Measurements from ENCODE around the gene S100B. TPM values are rescaled to one million over a fixed set of nuclear protein-coding genes. Genes with fewer than 3 reads are reported as not detected.

Gene S100B
- total and polyA plus RNA-seq, 2 of the 8 experiments (the other 6 are each of a cell fraction or from before 2014, with no cell fraction given) = 0.36 to 0.69 TPM

DNA sequence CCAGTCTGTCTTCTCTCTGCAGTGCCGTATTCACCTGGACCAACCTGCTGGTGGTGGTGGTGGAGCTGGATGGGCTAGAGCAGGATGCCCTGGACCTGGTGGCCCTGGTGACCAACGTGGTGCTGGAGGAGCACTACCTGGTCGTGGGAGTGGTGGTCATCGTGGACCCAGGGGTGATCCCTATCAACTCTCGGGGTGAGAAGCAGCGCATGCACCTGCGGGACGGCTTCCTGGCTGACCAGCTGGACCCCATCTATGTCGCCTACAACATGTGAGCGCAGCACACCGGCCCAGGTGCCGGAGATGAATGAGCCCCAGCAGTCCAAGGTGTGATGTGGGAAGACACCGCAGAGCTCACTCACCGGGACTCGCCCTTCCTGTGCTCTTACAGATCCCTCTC is 37.5 kb downstream of the S100B start (continued):
- TF ChIP-seq, protein P1, sequence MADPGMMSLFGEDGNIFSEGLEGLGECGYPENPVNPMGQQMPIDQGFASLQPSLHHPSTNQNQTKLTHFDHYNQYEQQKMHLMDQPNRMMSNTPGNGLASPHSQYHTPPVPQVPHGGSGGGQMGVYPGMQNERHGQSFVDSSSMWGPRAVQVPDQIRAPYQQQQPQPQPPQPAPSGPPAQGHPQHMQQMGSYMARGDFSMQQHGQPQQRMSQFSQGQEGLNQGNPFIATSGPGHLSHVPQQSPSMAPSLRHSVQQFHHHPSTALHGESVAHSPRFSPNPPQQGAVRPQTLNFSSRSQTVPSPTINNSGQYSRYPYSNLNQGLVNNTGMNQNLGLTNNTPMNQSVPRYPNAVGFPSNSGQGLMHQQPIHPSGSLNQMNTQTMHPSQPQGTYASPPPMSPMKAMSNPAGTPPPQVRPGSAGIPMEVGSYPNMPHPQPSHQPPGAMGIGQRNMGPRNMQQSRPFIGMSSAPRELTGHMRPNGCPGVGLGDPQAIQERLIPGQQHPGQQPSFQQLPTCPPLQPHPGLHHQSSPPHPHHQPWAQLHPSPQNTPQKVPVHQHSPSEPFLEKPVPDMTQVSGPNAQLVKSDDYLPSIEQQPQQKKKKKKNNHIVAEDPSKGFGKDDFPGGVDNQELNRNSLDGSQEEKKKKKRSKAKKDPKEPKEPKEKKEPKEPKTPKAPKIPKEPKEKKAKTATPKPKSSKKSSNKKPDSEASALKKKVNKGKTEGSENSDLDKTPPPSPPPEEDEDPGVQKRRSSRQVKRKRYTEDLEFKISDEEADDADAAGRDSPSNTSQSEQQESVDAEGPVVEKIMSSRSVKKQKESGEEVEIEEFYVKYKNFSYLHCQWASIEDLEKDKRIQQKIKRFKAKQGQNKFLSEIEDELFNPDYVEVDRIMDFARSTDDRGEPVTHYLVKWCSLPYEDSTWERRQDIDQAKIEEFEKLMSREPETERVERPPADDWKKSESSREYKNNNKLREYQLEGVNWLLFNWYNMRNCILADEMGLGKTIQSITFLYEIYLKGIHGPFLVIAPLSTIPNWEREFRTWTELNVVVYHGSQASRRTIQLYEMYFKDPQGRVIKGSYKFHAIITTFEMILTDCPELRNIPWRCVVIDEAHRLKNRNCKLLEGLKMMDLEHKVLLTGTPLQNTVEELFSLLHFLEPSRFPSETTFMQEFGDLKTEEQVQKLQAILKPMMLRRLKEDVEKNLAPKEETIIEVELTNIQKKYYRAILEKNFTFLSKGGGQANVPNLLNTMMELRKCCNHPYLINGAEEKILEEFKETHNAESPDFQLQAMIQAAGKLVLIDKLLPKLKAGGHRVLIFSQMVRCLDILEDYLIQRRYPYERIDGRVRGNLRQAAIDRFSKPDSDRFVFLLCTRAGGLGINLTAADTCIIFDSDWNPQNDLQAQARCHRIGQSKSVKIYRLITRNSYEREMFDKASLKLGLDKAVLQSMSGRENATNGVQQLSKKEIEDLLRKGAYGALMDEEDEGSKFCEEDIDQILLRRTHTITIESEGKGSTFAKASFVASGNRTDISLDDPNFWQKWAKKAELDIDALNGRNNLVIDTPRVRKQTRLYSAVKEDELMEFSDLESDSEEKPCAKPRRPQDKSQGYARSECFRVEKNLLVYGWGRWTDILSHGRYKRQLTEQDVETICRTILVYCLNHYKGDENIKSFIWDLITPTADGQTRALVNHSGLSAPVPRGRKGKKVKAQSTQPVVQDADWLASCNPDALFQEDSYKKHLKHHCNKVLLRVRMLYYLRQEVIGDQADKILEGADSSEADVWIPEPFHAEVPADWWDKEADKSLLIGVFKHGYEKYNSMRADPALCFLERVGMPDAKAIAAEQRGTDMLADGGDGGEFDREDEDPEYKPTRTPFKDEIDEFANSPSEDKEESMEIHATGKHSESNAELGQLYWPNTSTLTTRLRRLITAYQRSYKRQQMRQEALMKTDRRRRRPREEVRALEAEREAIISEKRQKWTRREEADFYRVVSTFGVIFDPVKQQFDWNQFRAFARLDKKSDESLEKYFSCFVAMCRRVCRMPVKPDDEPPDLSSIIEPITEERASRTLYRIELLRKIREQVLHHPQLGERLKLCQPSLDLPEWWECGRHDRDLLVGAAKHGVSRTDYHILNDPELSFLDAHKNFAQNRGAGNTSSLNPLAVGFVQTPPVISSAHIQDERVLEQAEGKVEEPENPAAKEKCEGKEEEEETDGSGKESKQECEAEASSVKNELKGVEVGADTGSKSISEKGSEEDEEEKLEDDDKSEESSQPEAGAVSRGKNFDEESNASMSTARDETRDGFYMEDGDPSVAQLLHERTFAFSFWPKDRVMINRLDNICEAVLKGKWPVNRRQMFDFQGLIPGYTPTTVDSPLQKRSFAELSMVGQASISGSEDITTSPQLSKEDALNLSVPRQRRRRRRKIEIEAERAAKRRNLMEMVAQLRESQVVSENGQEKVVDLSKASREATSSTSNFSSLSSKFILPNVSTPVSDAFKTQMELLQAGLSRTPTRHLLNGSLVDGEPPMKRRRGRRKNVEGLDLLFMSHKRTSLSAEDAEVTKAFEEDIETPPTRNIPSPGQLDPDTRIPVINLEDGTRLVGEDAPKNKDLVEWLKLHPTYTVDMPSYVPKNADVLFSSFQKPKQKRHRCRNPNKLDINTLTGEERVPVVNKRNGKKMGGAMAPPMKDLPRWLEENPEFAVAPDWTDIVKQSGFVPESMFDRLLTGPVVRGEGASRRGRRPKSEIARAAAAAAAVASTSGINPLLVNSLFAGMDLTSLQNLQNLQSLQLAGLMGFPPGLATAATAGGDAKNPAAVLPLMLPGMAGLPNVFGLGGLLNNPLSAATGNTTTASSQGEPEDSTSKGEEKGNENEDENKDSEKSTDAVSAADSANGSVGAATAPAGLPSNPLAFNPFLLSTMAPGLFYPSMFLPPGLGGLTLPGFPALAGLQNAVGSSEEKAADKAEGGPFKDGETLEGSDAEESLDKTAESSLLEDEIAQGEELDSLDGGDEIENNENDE (IDR thresholded peaks at IDR 0.05; ENCODE audit: insufficient replicate concordance, low read length) = no peak
- TF ChIP-seq GTF2F1 (IDR thresholded peaks at IDR 0.05; ENCODE audit: borderline replicate concordance, low read depth, low read length) = no peak

All from H1 (cell line).